Measurements from ENCODE around the gene HNRNPA2B1. TPM values are rescaled to one million over a fixed set of nuclear protein-coding genes. Genes with fewer than 3 reads are reported as not detected.
A peak's percentile ranks its signal among the peaks of the same experiment; 100 is the strongest.

HNRNPA2B1 gene
- total and polyA plus RNA-seq, 2 of the 8 experiments (the other 6 are each of a cell fraction or from before 2014, with no cell fraction given): 276 to 1,255 TPM

- POLR2A ChIA-PET (ENCODE audit: partially characterized antibody): interaction anchor here (0.6 to 17.3 kb wide), 58 partner anchors 9 to 296 kb away, joined by 3 to 578 read pairs (median 5); partner anchors contain the start of genes CBX3, HNRNPA2B1, NFE2L3 and SNX10
- Histone ChIP-seq H3K4me3 (ENCODE audit: extremely low read depth in 1 of 4, insufficient read depth in 2 of 4, low read depth in 3 of 4, low read length in 4 of 4) (no peak overlapping the region), H3K79me2 (ENCODE audit: control insufficient read depth in 1 of 2, insufficient read depth in 2 of 2, low read length in 2 of 2) (peaks cover 0 to 17% of the 10 kb centered on the region in 2 experiments; a peak in 2 of 4 replicates), H3K27me3 (replicated peaks in 1 of 4; ENCODE audit: control insufficient read depth in 3 of 4, extremely low read depth in 1 of 4, insufficient read depth in 3 of 4, low read length in 3 of 4) (no peaks in the 10 kb centered on the region), H3K27ac (ENCODE audit: low read depth, low read length) (peak overlapping the region; percentile 13), H3K23ac (ENCODE audit: insufficient read length) (no peak overlapping the region), H3K9me3 (ENCODE audit: insufficient read depth in 2 of 2, low read depth in 1 of 2, low read length in 1 of 2) (no peaks in the 10 kb centered on the region), H3K56ac (replicated peaks; ENCODE audit: insufficient read length, low read depth, low read length) (no peak overlapping the region), H4K5ac (ENCODE audit: insufficient read length, low read depth, low read length) (no peak overlapping the region), H2AFZ (ENCODE audit: low read length) (no peak overlapping the region), H3K14ac (ENCODE audit: insufficient read length) (no peak overlapping the region), H3K23me2 (ENCODE audit: low read depth, low read length) (no peaks in the 10 kb centered on the region), H4K20me1 (replicated peaks in 1 of 2; ENCODE audit: control insufficient read depth in 1 of 2, insufficient read depth in 2 of 2, low read length in 2 of 2) (peaks cover 16 to 19% of the 10 kb centered on the region in 2 experiments), H2BK12ac (ENCODE audit: low read depth, low read length) (no peak overlapping the region), H3K4me2 (ENCODE audit: insufficient read depth in 1 of 2, low read depth in 2 of 2, low read length in 2 of 2) (no peak overlapping the region), H2BK15ac (ENCODE audit: low read length) (no peak overlapping the region), H3K79me1 (ENCODE audit: low read depth, low read length) (no peaks in the 10 kb centered on the region), H3K18ac (ENCODE audit: extremely low read depth, low read length) (no peak overlapping the region), H3K4ac (replicated peaks; ENCODE audit: insufficient read length, low read depth, low read length) (no peak overlapping the region), H2BK20ac (ENCODE audit: low read length) (no peak overlapping the region), H2BK120ac (replicated peaks; ENCODE audit: low read depth, low read length) (no peak overlapping the region), H3K9ac (replicated peaks in 1 of 4; ENCODE audit: extremely low read depth in 1 of 4, low read depth in 3 of 4, low read length in 3 of 4) (peak overlapping the region in 1 of 4 experiments; percentile 1; a peak in 1 of 7 replicates), H4K91ac (replicated peaks; ENCODE audit: insufficient read length, low read length) (no peak overlapping the region), H3K36me3 (ENCODE audit: control insufficient read depth in 2 of 4, insufficient read depth in 4 of 4, low read length in 3 of 4) (peaks cover 33 to 59% (median 49%) of the 10 kb centered on the region in 4 experiments), H4K8ac (ENCODE audit: extremely low read depth, insufficient read depth, low read length) (no peak overlapping the region), H2AK5ac (ENCODE audit: low read depth, low read length) (no peak overlapping the region), H3K4me1 (replicated peaks in 1 of 4; ENCODE audit: control insufficient read depth in 3 of 4, insufficient read depth in 4 of 4, low read length in 3 of 4) (no peaks in the 10 kb centered on the region), H2BK5ac (ENCODE audit: low read depth, low read length) (no peak overlapping the region)
- FAIRE-seq (no peak), DNase-seq (ENCODE audit: low read depth in 1 of 2, low spot score in 2 of 2) (no peak)
- CTCF ChIA-PET (ENCODE audit: partially characterized antibody): interaction anchor here (0.8 to 5.6 kb wide), 12 partner anchors 9 to 296 kb away, joined by 3 to 30 read pairs (median 4); partner anchors contain the start of genes HNRNPA2B1 and NFE2L3
- WGBS, 2 experiments (ENCODE audit: extremely low coverage in 1 of 2, insufficient coverage in 1 of 2, insufficient read length in 1 of 2, insufficient replicate concordance in 2 of 2, low coverage in 1 of 2, low lambda C conversion rate in 2 of 2, missing lambda C conversion rate in 1 of 2): 82% methylated on average over 9 of the region's 9 CpGs; no CpG with 5 or more reads in 1 of the 2 experiments
- TF ChIP-seq EP300 (IDR thresholded peaks at IDR 0.05; ENCODE audit: borderline replicate concordance in 1 of 2, low read depth in 2 of 2, low read length in 2 of 2) (no peak), SIRT6 (IDR thresholded peaks at IDR 0.05; ENCODE audit: low read length) (peak; percentile 25), NRF1 (IDR thresholded peaks at IDR 0.05; ENCODE audit: low read depth, low read length) (peak; percentile 35), CHD2 (IDR thresholded peaks at IDR 0.05; ENCODE audit: low read length) (peak; percentile 57; the same call in 1 of the 2 replicates), CTCF (IDR thresholded peaks at IDR 0.05; ENCODE audit: control extremely low read depth in 1 of 3, insufficient read depth in 1 of 3, low read depth in 1 of 3, low read length in 3 of 3) (peak in 1 of 3 experiments; percentile 20; a peak in 1 of 4 replicates), TCF12 (IDR thresholded peaks at IDR 0.05; ENCODE audit: low read depth, low read length) (0 out of 2 replicates have a peak, but pooled peaks have one; percentile 22), GTF2F1 (IDR thresholded peaks at IDR 0.05; ENCODE audit: borderline replicate concordance, low read depth, low read length) (no peak)
Observed at GRCh38 chr7:26188206-26188956, 12.2 kb downstream of the HNRNPA2B1 start.

All from H1 (cell line).